AG09319 (cell line): ENCODE data around the gene LCTL.

Experiments used
- DNase-seq: peaks from one replicate; pipeline ENCODE4 v3.0.0-alpha.2; 2010; ENCODE audit warnings: low read depth; ENCODE audit errors: extremely low read depth
- TF ChIP-seq, protein P1 (sequence below): IDR thresholded peaks from 2 replicates; pipeline ENCODE4 v1.5.1; 2011; ENCODE audit warnings: low read depth, mild to moderate bottlenecking, inconsistent platforms, low read length, moderate library complexity

LCTL gene

DNA sequence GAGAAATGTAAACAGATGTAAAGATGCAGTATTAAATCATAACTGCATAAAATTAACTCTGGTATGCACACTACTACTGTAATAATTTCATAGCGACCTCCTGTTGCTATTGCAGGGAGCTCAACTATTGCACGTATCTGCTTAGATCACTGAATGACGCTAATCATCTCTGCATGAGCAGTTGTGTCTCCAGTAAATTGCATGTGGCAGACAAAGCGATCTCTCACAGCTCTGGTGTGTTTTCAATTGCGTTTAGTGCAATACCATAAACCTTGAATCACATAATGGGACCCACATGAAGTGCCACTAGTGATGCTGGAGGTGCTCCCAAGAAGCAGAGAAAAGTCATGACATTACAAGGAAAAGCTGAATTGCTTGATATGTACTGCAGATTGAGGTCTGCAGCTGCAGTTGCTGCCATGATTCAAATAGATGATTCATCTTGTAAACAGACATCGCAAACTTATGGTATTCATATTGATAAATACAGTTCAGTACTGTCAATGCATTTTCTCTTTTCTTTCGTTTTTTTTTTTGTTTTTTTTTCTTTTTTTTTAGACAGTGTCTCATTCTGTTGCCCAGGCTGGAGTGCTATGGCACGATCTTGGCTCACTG is 30.2 kb upstream of the LCTL start:
- TF ChIP-seq, protein P1, sequence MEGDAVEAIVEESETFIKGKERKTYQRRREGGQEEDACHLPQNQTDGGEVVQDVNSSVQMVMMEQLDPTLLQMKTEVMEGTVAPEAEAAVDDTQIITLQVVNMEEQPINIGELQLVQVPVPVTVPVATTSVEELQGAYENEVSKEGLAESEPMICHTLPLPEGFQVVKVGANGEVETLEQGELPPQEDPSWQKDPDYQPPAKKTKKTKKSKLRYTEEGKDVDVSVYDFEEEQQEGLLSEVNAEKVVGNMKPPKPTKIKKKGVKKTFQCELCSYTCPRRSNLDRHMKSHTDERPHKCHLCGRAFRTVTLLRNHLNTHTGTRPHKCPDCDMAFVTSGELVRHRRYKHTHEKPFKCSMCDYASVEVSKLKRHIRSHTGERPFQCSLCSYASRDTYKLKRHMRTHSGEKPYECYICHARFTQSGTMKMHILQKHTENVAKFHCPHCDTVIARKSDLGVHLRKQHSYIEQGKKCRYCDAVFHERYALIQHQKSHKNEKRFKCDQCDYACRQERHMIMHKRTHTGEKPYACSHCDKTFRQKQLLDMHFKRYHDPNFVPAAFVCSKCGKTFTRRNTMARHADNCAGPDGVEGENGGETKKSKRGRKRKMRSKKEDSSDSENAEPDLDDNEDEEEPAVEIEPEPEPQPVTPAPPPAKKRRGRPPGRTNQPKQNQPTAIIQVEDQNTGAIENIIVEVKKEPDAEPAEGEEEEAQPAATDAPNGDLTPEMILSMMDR: no peak
- DNase-seq: no peak

DNA sequence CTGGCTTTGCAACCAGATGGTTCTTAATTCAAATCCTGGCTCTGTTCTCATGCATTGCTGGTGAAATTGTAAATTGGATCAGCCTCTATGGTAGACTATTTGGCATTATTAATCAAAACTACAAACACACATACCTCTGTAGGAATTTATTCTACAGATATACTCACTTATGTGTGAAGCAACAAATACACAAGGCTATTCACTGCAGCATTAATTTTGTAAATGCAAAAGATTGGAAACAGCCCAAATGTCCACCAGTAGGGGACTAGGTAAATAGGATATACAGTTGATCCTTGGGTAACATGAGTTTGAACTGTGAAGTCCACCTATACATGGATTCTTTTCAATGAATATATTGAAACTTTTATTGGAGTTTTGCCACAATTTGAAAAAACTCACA is 29.5 kb upstream of the LCTL start:
- TF ChIP-seq, protein P1: no peak
- no peak for DNase-seq

DNA sequence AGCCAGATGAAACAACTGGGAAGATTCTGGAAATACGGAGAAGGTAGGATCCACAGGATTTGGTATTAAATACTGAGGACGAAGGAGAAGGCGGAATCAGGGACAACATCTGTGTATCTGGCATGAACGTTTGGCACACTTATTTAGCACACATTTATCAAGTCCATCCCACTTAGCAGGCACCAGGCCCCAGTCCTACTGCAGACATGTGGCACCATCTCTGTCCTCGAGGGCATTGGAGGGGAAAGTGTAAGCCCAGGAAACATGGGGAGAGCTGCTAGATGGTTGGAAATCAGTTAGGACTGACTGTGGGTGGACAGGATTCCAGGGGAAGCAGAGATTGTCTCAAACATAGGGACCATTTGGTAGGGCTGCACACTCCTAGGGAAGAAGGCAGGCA is 29.0 kb upstream of the LCTL start:
- DNase-seq: no peak
- TF ChIP-seq, protein P1: no peak

DNA sequence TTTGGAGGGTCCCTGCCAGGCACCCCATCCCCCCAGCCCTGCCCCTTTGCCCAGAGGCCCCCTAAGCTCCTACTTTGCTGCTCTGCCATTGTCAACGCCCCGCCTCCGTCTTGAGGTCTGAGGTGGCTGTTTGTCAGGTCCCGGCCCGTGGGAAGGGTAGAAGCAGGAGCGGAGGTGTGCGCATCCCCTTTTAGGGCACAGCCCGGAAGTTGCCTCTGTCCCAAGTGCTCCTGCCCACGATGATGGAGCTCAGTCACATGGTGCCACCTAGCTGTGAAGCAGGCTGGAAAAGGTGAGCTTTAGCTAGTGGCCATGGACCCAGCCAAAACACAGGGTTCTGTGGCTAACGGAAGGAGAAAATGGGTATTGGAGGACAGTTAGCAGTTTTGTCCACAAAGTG is 28.5 kb upstream of the LCTL start:
- TF ChIP-seq, protein P1: no peak; the same call in 1 of the 2 replicates

DNA sequence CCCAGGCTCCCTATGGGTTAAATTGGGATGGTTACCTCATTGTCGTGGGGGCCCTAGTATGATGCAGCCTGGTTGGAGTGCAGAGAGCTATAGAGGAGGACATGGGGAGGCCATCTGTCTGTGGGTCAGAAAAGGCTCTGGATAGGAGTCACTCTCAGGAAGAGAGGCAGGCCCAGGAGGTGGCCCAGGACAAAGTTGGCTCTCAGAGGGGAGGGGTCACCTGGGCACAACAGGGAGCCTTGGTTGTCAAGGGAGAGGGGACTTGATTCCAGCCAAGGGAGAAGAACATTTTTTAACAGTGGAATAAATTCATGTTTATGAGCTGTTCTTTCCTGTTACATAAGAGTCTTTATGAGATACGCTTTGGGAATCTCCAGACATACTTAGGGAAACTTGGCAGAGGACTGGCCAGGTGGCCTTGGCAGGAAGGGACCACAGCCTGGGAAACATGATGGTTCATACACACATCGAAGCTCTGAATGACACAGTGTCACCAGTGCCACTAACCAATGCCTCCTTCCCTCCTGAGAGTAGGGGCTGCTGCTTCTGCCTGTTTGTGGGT is 27.5 kb upstream of the LCTL start:
- TF ChIP-seq, protein P1: no peak
- no peak for DNase-seq

More for the DNA sequence above, 28.5 kb upstream of the LCTL start:
- DNase-seq: no peak

DNA sequence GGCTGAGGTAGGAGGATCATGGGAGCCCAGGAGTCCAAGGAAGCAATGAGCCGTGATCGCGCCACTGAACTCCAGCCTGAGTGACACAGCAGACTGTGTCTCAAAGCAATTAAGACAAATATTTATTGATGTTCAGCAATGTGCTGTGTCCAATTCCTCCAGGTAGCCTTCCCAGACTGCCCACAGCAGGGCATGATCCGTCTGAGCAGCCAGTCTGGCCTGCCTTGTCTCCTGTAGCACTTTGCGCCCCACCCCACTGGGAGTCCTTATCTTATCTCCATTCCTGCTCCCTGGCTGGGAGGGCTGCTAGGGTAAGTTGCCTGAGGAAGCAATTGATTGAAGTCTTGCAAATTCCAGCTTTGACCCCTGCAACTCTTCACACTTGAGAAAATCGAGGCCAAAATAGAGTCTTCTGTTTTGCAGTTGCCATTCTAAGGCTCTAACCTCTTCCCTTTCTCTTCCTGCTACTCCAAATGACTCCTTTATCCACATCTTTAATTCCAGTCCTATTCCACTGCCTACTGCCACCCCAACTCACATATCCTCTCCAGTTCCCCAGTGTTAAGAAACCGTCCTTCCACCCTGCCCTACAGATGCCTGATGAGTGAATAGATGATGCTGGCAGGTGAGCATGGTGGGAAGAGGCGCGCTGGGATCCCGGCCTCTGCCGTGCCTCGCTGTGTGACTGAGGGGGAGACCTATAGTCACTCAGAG is 26.9 kb upstream of the LCTL start:
- TF ChIP-seq, protein P1: no peak
- DNase-seq: no peak

DNA sequence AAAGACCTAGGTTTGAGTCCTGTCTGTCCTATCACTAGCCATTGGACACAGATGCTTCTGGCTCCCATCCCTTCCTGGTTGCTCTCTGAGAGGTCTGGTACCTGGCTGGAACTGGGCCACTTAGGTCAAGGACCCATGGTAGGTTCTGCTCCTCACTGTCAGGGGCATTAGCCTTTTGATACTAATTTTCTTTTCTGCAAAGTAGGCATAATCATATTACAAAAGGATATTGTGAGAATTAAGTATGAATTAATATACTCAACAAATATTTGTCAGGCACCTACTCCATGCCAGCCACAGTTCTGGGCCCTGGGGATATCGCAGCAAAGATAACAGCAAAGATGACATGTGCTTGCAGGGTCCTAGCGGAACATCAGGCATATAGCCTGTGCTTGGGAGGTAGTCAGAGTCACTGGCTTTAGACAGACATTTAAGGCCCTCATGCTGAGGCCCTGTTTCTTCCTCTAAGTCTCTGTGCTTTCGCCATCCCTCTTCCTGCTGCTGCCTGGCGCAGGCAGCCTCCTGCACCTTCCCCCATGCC is 25.6 kb upstream of the LCTL start:
- TF ChIP-seq, protein P1: no peak
- DNase-seq: no peak
